ENCODE results near the gene ROCK1. TPM values are rescaled to one million over a fixed set of nuclear protein-coding genes. Genes with fewer than 3 reads are reported as not detected.
A peak's percentile ranks its signal among the peaks of the same experiment; 100 is the strongest.

The ROCK1 gene
- total RNA-seq, 2 donors from 2014 or later = 95.4 to 108 TPM

- no peak for ATAC-seq (ENCODE audit: insufficient number of reproducible peaks, low FRiP score, low read depth)
- peaks cover 13 to 30% of the 10 kb centered on the region in 2 donors for H3K4me1 ChIP-seq (ENCODE audit: control insufficient read depth in 1 of 2, low read depth in 2 of 2)
- H3K9me3 ChIP-seq = no peaks in the 10 kb centered on the region
- no peaks in the 10 kb centered on the region for H3K36me3 ChIP-seq
- no peak for DNase-seq (ENCODE audit: low spot score)
- H3K4me3 ChIP-seq = peak overlapping the region; percentile 99
- H3K27me3 ChIP-seq (replicated peaks; ENCODE audit: insufficient read depth) = no peaks in the 10 kb centered on the region
- TF ChIP-seq, protein P1, sequence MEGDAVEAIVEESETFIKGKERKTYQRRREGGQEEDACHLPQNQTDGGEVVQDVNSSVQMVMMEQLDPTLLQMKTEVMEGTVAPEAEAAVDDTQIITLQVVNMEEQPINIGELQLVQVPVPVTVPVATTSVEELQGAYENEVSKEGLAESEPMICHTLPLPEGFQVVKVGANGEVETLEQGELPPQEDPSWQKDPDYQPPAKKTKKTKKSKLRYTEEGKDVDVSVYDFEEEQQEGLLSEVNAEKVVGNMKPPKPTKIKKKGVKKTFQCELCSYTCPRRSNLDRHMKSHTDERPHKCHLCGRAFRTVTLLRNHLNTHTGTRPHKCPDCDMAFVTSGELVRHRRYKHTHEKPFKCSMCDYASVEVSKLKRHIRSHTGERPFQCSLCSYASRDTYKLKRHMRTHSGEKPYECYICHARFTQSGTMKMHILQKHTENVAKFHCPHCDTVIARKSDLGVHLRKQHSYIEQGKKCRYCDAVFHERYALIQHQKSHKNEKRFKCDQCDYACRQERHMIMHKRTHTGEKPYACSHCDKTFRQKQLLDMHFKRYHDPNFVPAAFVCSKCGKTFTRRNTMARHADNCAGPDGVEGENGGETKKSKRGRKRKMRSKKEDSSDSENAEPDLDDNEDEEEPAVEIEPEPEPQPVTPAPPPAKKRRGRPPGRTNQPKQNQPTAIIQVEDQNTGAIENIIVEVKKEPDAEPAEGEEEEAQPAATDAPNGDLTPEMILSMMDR (IDR thresholded peaks at IDR 0.05) = no peak
- H3K27ac ChIP-seq = peak overlapping the region; percentile 95 to 97
Observed at GRCh38 chr18:21112543-21113105, 1.0 kb upstream of the ROCK1 start.

GRCh38 chr18:21112140-21112473 lies 494 bp upstream of the ROCK1 start:
- TF ChIP-seq, protein P1 (IDR thresholded peaks at IDR 0.05) = no peak
- Histone ChIP-seq H3K27ac (peak overlapping the region; percentile 95 to 97), H3K4me1 (ENCODE audit: control insufficient read depth in 1 of 2, low read depth in 2 of 2) (peaks cover 18 to 31% of the 10 kb centered on the region in 2 donors), H3K36me3 (no peaks in the 10 kb centered on the region), H3K4me3 (peak overlapping the region; percentile 99), H3K27me3 (replicated peaks; ENCODE audit: insufficient read depth) (no peaks in the 10 kb centered on the region), H3K9me3 (no peaks in the 10 kb centered on the region)
- DNase-seq (ENCODE audit: low spot score) (no peak), ATAC-seq (ENCODE audit: insufficient number of reproducible peaks, low FRiP score, low read depth) (peak; percentile 35)

GRCh38 chr18:21110713-21111345 lies 784 bp downstream of the ROCK1 start:
- Histone ChIP-seq H3K27me3 (replicated peaks; ENCODE audit: insufficient read depth) (no peaks in the 10 kb centered on the region), H3K36me3 (no peaks in the 10 kb centered on the region), H3K27ac (peak overlapping the region; percentile 99), H3K4me3 (peak overlapping the region; percentile 99), H3K4me1 (ENCODE audit: control insufficient read depth in 1 of 2, low read depth in 2 of 2) (peaks cover 24 to 32% of the 10 kb centered on the region in 2 donors), H3K9me3 (no peaks in the 10 kb centered on the region)
- ATAC-seq (ENCODE audit: insufficient number of reproducible peaks, low FRiP score, low read depth) (no peak), DNase-seq (ENCODE audit: low spot score) (no peak)
- TF ChIP-seq, protein P1 (IDR thresholded peaks at IDR 0.05) = no peak

GRCh38 chr18:21109936-21110712 lies 1.5 kb downstream of the ROCK1 start:
- Histone ChIP-seq H3K27ac (peak overlapping the region in 1 of 2 donors; percentile 99), H3K9me3 (no peaks in the 10 kb centered on the region), H3K27me3 (replicated peaks; ENCODE audit: insufficient read depth) (no peaks in the 10 kb centered on the region), H3K4me3 (peak overlapping the region; percentile 99), H3K4me1 (ENCODE audit: control insufficient read depth in 1 of 2, low read depth in 2 of 2) (peaks cover 19 to 39% of the 10 kb centered on the region in 2 donors), H3K36me3 (no peaks in the 10 kb centered on the region)
- ATAC-seq (ENCODE audit: insufficient number of reproducible peaks, low FRiP score, low read depth) = no peak
- DNase-seq (ENCODE audit: low spot score) = no peak
- TF ChIP-seq, protein P1 (IDR thresholded peaks at IDR 0.05) = no peak

DNA sequence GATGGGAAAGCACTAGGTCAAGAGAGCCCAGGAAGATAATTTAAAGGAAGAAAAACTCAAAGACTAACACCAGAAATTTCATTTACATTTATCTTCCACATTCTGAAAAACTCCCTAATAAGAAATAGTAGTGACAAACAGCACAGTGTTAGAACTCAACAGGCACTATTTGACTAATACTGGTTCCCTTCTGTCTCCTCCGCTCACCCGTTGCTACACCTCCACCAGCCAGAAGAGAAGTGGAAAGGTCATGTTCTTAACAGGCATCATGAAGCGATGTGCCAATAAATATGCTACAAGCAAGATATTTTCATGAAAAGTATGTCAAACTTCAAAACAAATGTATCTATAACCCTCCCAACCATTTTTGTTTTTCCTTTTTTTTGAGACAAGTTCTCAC lies 5.7 kb downstream of the ROCK1 start:
- peaks cover 42 to 52% of the 10 kb centered on the region in 2 donors for H3K4me1 ChIP-seq (ENCODE audit: control insufficient read depth in 1 of 2, low read depth in 2 of 2)
- H3K4me3 ChIP-seq = peak overlapping the region; percentile 99
- no peak overlapping the region for H3K27ac ChIP-seq
- no peaks in the 10 kb centered on the region for H3K36me3 ChIP-seq
- TF ChIP-seq, protein P1 (IDR thresholded peaks at IDR 0.05) = no peak
- ATAC-seq (ENCODE audit: insufficient number of reproducible peaks, low FRiP score, low read depth) (no peak), DNase-seq (ENCODE audit: low spot score) (no peak)
- H3K27me3 ChIP-seq (replicated peaks; ENCODE audit: insufficient read depth) = no peaks in the 10 kb centered on the region
- H3K9me3 ChIP-seq = no peaks in the 10 kb centered on the region

All from thoracic aorta (tissue), 2 donors.